Measurements from ENCODE around the gene UNC5B. TPM values are rescaled to one million over a fixed set of nuclear protein-coding genes. Genes with fewer than 3 reads are reported as not detected.
"Not testable (repeated sequence)": the region's sequence is repeated elsewhere in the genome, so short reads cannot be mapped to it uniquely, and the experiment has no call there.

Gene UNC5B
- total RNA-seq, 2 donors from 2014 or later: 0.04 TPM; not detected in 1

- ATAC-seq (replicated peaks): no peak
- H3K27ac Mint-ChIP-seq: no peak overlapping the region
- H3K27me3 Mint-ChIP-seq: no peaks in the 10 kb centered on the region
- H3K4me1 Mint-ChIP-seq: no peaks in the 10 kb centered on the region
- no peaks in the 10 kb centered on the region for H3K9me3 Mint-ChIP-seq
- no peaks in the 10 kb centered on the region for H3K36me3 Mint-ChIP-seq (ENCODE audit: low read depth)
- H3K4me3 Mint-ChIP-seq: no peak overlapping the region
Observed at GRCh38 chr10:71266918-71267442, 54.6 kb downstream of the UNC5B start.

DNA sequence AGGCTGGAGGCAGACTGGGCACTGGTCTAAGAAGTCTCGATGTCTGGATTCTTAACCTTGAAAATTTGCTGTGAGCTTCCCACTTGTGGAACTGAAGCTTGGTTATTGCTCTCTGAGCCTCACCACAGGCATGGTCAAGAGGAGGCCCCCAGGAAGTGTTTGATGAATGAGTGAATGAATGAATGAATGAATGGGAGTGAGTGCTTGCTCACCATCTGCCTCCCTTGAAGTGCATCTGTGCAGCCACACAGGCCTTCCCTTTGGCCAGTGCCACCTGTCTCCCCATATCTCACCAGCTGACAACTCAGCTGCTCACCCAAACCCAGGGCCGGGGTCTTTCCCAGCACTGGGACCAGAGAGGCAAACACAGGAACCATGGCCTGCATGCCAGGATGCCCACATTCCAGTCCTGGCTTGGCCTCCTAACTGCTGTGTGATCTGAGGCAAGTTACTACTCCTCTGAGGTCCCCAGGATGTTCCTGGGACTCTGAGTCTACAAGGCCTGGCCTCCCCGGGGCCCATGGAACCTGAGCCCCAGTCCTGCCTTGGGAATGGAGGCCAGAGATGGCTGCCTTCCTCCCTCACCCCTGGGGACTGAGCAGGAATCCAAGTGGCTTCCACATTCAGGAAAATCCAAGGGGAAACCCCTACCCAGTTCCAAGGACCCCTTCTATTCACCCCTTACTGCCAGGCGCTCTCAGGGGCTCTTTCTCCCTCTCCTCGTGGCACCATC, 55.3 kb downstream of the UNC5B start:
- H3K27me3 Mint-ChIP-seq: no peaks in the 10 kb centered on the region
- no peaks in the 10 kb centered on the region for H3K36me3 Mint-ChIP-seq (ENCODE audit: low read depth)
- no peaks in the 10 kb centered on the region for H3K9me3 Mint-ChIP-seq

DNA sequence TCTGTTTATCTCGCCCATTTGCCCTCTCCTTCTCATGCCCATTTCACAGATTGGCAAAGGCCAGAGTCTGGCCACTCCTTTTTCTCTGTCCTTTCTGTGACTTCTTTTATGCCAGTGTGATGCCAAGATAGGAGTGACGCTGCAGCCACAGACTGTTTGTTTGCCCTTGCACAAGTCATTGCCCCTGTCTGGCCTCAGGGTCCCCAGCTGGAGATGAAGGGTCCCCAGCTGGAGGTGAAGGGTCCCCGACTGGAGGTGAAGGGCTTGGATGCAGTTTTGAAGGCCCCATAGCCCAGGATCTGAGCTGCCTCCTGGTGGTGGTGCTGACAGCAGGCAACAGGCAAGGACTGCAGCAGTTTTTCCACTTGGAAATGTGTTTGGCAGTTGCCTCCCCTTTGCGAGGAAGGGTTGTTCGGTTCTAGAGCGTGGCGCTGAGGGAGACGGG, 55.9 kb downstream of the UNC5B start:
- Mint-ChIP-seq H3K27me3 (no peaks in the 10 kb centered on the region), H3K4me1 (no peaks in the 10 kb centered on the region), H3K27ac (peak overlapping the region; percentile 4), H3K36me3 (ENCODE audit: low read depth) (no peaks in the 10 kb centered on the region), H3K4me3 (no peak overlapping the region), H3K9me3 (no peaks in the 10 kb centered on the region)
- no peak for ATAC-seq (replicated peaks)

More for the DNA sequence above, 55.3 kb downstream of the UNC5B start:
- Mint-ChIP-seq H3K27ac (peak overlapping the region; percentile 4), H3K4me3 (no peak overlapping the region), H3K4me1 (no peaks in the 10 kb centered on the region)
- no peak for ATAC-seq (replicated peaks)

DNA sequence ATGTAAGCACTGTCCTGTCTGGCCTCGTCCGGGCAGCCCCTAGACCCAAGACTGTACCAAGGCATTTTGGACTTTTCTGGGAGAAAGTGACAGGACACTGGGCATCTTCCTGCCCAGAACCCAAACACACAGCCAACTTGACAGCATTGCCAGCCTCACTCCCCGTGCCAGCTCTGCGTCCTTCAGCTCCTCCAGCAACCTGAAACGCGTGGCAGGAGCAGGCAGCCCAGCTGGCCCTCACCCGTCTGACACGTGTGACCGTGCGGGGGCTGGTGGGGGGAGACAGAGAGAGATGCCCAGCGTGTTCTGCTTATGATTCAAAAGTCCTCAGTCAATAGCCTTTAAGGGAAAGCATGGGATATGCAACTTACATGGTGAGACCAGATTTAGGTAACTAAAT, 56.4 kb downstream of the UNC5B start:
- Mint-ChIP-seq H3K4me3 (no peak overlapping the region), H3K27me3 (no peaks in the 10 kb centered on the region), H3K4me1 (no peaks in the 10 kb centered on the region), H3K36me3 (ENCODE audit: low read depth) (no peaks in the 10 kb centered on the region), H3K9me3 (no peaks in the 10 kb centered on the region), H3K27ac (no peak overlapping the region)
- no peak for ATAC-seq (replicated peaks)

DNA sequence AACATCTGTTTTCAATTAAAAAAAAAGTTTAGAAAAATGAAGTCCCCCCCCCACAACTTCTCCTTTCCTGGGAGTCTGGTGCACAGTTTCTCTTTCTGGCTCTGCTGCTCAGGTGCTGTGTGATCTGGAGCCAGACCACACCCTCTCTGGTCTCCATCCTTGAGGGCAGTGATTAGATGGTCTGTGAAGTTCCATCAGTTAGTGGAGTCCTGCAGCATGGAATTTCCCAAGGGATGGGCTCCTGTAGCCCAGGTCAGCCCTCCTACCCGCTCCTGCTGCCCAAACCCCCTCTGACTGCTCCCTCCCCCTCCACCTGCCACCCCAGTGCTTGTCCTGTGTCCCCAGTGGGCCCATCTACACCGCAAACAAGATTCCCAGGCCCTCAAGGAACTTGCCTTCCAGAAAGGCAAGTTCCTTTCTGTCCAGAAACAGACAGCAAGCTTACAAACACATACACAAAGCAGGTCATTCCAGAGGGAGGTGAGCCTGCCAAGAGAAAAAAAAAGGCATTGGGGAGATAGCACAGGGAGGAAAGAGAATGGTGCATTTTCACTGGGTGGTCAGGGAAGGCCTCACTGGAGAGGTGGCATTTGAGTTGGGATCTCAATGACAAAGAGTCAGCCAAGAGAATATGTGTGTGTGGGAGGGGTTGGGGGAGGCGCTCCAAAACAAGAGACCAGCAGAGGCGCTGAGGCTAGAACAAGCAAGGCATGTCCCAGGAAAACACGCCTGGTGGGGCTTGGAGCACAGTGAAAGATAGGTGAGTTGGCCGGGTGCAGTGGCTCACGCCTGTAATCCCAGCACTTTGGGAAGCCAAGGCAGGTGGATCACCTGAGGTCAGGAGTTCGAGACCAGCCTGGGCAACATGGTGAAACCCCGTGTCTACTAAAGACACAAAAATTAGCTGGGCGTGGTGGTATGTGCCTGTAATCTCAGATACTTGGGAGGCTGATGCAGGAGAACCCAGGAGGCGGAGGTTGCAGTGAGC, 57.2 kb downstream of the UNC5B start:
- ATAC-seq (replicated peaks): no peak
- Mint-ChIP-seq H3K27me3 (no peaks in the 10 kb centered on the region), H3K4me1 (no peaks in the 10 kb centered on the region)

GRCh38 chr10:71270301-71271220, 58.2 kb downstream of the UNC5B start:
- Mint-ChIP-seq H3K4me1 (no peaks in the 10 kb centered on the region), H3K9me3 (no peaks in the 10 kb centered on the region), H3K27me3 (no peaks in the 10 kb centered on the region), H3K4me3 (no peak overlapping the region), H3K36me3 (ENCODE audit: low read depth) (no peaks in the 10 kb centered on the region), H3K27ac (no peak overlapping the region)
- peak; percentile 62 for ATAC-seq (replicated peaks)

More for the DNA sequence above, 57.2 kb downstream of the UNC5B start:
- no peak overlapping the region for H3K27ac Mint-ChIP-seq
- H3K36me3 Mint-ChIP-seq (ENCODE audit: low read depth): no peaks in the 10 kb centered on the region
- no peaks in the 10 kb centered on the region for H3K9me3 Mint-ChIP-seq
- no peak overlapping the region for H3K4me3 Mint-ChIP-seq

- no peak for ATAC-seq (replicated peaks)
- no peaks in the 10 kb centered on the region for H3K27me3 Mint-ChIP-seq
- no peaks in the 10 kb centered on the region for H3K36me3 Mint-ChIP-seq (ENCODE audit: low read depth)
- no peaks in the 10 kb centered on the region for H3K4me1 Mint-ChIP-seq
- no peaks in the 10 kb centered on the region for H3K9me3 Mint-ChIP-seq
- H3K4me3 Mint-ChIP-seq: no peak overlapping the region
- H3K27ac Mint-ChIP-seq: no peak overlapping the region
Observed at GRCh38 chr10:71271662-71272055, 59.3 kb downstream of the UNC5B start.

- H3K27ac Mint-ChIP-seq: no peak overlapping the region
- ATAC-seq (replicated peaks): no peak
- H3K4me3 Mint-ChIP-seq: no peak overlapping the region
- H3K27me3 Mint-ChIP-seq: no peaks in the 10 kb centered on the region
- H3K4me1 Mint-ChIP-seq: no peaks in the 10 kb centered on the region
- no peaks in the 10 kb centered on the region for H3K36me3 Mint-ChIP-seq (ENCODE audit: low read depth)
- H3K9me3 Mint-ChIP-seq: no peaks in the 10 kb centered on the region
Observed at GRCh38 chr10:71272056-71272771, 59.8 kb downstream of the UNC5B start.

DNA sequence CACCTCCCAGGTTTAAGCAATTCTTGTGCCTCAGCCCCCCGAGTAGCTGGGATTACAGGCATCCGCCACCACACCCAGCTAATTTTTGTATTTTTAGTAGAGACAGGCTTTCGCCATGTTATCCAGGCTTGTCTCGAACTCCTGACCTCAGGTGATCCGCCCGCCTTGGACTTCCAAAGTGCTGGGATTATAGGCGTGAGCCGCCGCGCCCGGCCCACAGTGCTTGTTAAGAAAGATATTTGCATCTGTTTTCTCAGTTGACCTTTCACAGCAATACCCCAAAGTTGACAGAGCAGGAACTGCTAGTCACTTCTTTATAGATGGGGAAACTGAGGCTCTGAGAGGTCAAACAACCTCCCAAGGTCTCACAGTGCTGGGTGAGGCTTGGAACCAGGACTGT, 60.6 kb downstream of the UNC5B start:
- not testable (repeated sequence) for H3K27ac Mint-ChIP-seq; H3K4me3 Mint-ChIP-seq; H3K36me3 Mint-ChIP-seq (ENCODE audit: low read depth); H3K4me1 Mint-ChIP-seq; H3K27me3 Mint-ChIP-seq; H3K9me3 Mint-ChIP-seq; ATAC-seq (replicated peaks)

GRCh38 chr10:71273506-71273905, 61.1 kb downstream of the UNC5B start:
- no peaks in the 10 kb centered on the region for H3K27me3 Mint-ChIP-seq
- no peak overlapping the region for H3K27ac Mint-ChIP-seq
- no peak overlapping the region for H3K4me3 Mint-ChIP-seq
- H3K9me3 Mint-ChIP-seq: no peaks in the 10 kb centered on the region
- no peaks in the 10 kb centered on the region for H3K4me1 Mint-ChIP-seq
- ATAC-seq (replicated peaks): no peak
- no peaks in the 10 kb centered on the region for H3K36me3 Mint-ChIP-seq (ENCODE audit: low read depth)

- Mint-ChIP-seq H3K4me1 (no peaks in the 10 kb centered on the region), H3K27me3 (no peaks in the 10 kb centered on the region), H3K36me3 (ENCODE audit: low read depth) (no peaks in the 10 kb centered on the region), H3K4me3 (no peak overlapping the region), H3K9me3 (no peaks in the 10 kb centered on the region), H3K27ac (no peak overlapping the region)
- ATAC-seq (replicated peaks): no peak
Observed at GRCh38 chr10:71274901-71275796, 62.8 kb downstream of the UNC5B start.

GRCh38 chr10:71276873-71277272, 64.5 kb downstream of the UNC5B start:
- Mint-ChIP-seq H3K27ac (no peak overlapping the region), H3K27me3 (no peaks in the 10 kb centered on the region), H3K4me1 (no peaks in the 10 kb centered on the region), H3K36me3 (ENCODE audit: low read depth) (no peaks in the 10 kb centered on the region), H3K9me3 (no peaks in the 10 kb centered on the region), H3K4me3 (no peak overlapping the region)
- no peak for ATAC-seq (replicated peaks)
